IPS-20b (cell line): ENCODE data around the gene CBR1.

Experiments
- H3K27ac ChIP-seq: one replicate; pipeline ENCODE4 v1.5.1; 2013; ENCODE audit warnings: low read length
- H3K27me3 ChIP-seq: 2 replicates; pipeline ENCODE4 v1.6.1; 2013; ENCODE audit warnings: mild to moderate bottlenecking, low read length, inconsistent platforms; ENCODE audit not compliant: insufficient read depth
- H3K36me3 ChIP-seq: 2 replicates; pipeline ENCODE4 v1.6.1; 2013; ENCODE audit warnings: low read depth, mild to moderate bottlenecking, inconsistent platforms, low read length, moderate library complexity; ENCODE audit not compliant: insufficient read depth
- H3K4me1 ChIP-seq: 2 replicates; pipeline ENCODE4 v1.6.1; 2013; ENCODE audit warnings: mild to moderate bottlenecking, control low read depth, inconsistent platforms, low read length, moderate library complexity; ENCODE audit not compliant: insufficient read depth
- H3K4me3 ChIP-seq: 2 replicates; pipeline ENCODE4 v1.5.1; 2013; ENCODE audit warnings: mild to moderate bottlenecking, low read length, inconsistent platforms
- H3K9ac ChIP-seq: 2 replicates; pipeline ENCODE4 v1.6.1; 2013; ENCODE audit warnings: low read depth, mild to moderate bottlenecking, inconsistent platforms, low read length, moderate library complexity
- H3K9me3 ChIP-seq: 2 replicates; pipeline ENCODE4 v1.6.1; 2013; ENCODE audit warnings: mild to moderate bottlenecking, low read depth, low read length, inconsistent platforms; ENCODE audit not compliant: insufficient read depth

Gene CBR1

GRCh38 chr21:36104317-36105300, 34.8 kb downstream of the CBR1 start:
- Histone ChIP-seq H3K27ac (no peak overlapping the region), H3K4me3 (peak overlapping the region; percentile 67), H3K4me1 (peaks cover 31% of the 10 kb centered on the region), H3K9ac (peak overlapping the region; percentile 75), H3K36me3 (peaks cover 18% of the 10 kb centered on the region), H3K9me3 (peaks cover 14% of the 10 kb centered on the region; the same call in 1 of the 2 replicates), H3K27me3 (0 out of 2 replicates have a peak, but pooled peaks cover 8% of the 10 kb centered on the region)

- Histone ChIP-seq H3K36me3 (peaks cover 23% of the 10 kb centered on the region), H3K27me3 (0 out of 2 replicates have a peak, but pooled peaks cover 8% of the 10 kb centered on the region), H3K4me1 (peaks cover 30% of the 10 kb centered on the region), H3K4me3 (peak overlapping the region; percentile 67), H3K9me3 (peaks cover 14% of the 10 kb centered on the region; the same call in 1 of the 2 replicates), H3K9ac (peak overlapping the region; percentile 75), H3K27ac (no peak overlapping the region)
These were observed 35.6 kb downstream of the CBR1 start for GRCh38 chr21:36105327-36105842.

GRCh38 chr21:36109868-36110267, 40.0 kb downstream of the CBR1 start:
- Histone ChIP-seq H3K27ac (no peak overlapping the region), H3K4me3 (no peak overlapping the region), H3K4me1 (peaks cover 25% of the 10 kb centered on the region), H3K36me3 (peaks cover 23% of the 10 kb centered on the region), H3K9me3 (no peaks in the 10 kb centered on the region), H3K27me3 (0 out of 2 replicates have a peak, but pooled peaks cover 7% of the 10 kb centered on the region), H3K9ac (no peak overlapping the region)

- Histone ChIP-seq H3K27ac (no peak overlapping the region), H3K4me3 (no peak overlapping the region), H3K9me3 (no peaks in the 10 kb centered on the region), H3K27me3 (no peaks in the 10 kb centered on the region), H3K4me1 (peaks cover 15% of the 10 kb centered on the region), H3K36me3 (peaks cover 23% of the 10 kb centered on the region), H3K9ac (no peak overlapping the region)
These were observed 41.4 kb downstream of the CBR1 start for GRCh38 chr21:36111238-36111637.

- H3K9ac ChIP-seq, result no peak overlapping the region
- no peaks in the 10 kb centered on the region for H3K27me3 ChIP-seq
- H3K4me3 ChIP-seq, result no peak overlapping the region
- peaks cover 10% of the 10 kb centered on the region; the same call in 1 of the 2 replicates for H3K4me1 ChIP-seq
- no peak overlapping the region for H3K27ac ChIP-seq
- peaks cover 9% of the 10 kb centered on the region; the same call in 1 of the 2 replicates for H3K36me3 ChIP-seq
- peaks cover 5% of the 10 kb centered on the region; the same call in 1 of the 2 replicates for H3K9me3 ChIP-seq
These were observed 44.0 kb downstream of the CBR1 start for GRCh38 chr21:36113647-36114428.

GRCh38 chr21:36115138-36115730, 45.4 kb downstream of the CBR1 start:
- no peaks in the 10 kb centered on the region for H3K27me3 ChIP-seq
- no peak overlapping the region for H3K27ac ChIP-seq
- no peak overlapping the region for H3K9ac ChIP-seq
- H3K9me3 ChIP-seq, result peaks cover 5% of the 10 kb centered on the region; the same call in 1 of the 2 replicates
- peaks cover 10% of the 10 kb centered on the region; the same call in 1 of the 2 replicates for H3K4me1 ChIP-seq
- no peak overlapping the region for H3K4me3 ChIP-seq
- H3K36me3 ChIP-seq, result 0 out of 2 replicates have a peak, but pooled peaks cover under 1% of the 10 kb centered on the region

GRCh38 chr21:36117286-36117741, 47.5 kb downstream of the CBR1 start:
- H3K9me3 ChIP-seq, result peaks cover 5% of the 10 kb centered on the region; the same call in 1 of the 2 replicates
- no peaks in the 10 kb centered on the region for H3K36me3 ChIP-seq
- no peak overlapping the region for H3K4me3 ChIP-seq
- H3K9ac ChIP-seq, result no peak overlapping the region
- H3K4me1 ChIP-seq, result no peaks in the 10 kb centered on the region
- no peak overlapping the region for H3K27ac ChIP-seq
- no peaks in the 10 kb centered on the region for H3K27me3 ChIP-seq

- H3K27ac ChIP-seq, result no peak overlapping the region
- no peaks in the 10 kb centered on the region for H3K4me1 ChIP-seq
- no peaks in the 10 kb centered on the region for H3K27me3 ChIP-seq
- no peak overlapping the region for H3K9ac ChIP-seq
- H3K36me3 ChIP-seq, result no peaks in the 10 kb centered on the region
- H3K9me3 ChIP-seq, result peaks cover 5% of the 10 kb centered on the region; the same call in 1 of the 2 replicates
- H3K4me3 ChIP-seq, result no peak overlapping the region
These were observed 50.6 kb downstream of the CBR1 start for GRCh38 chr21:36120304-36120888.
